ENCODE results near the gene NMNAT2. TPM values are rescaled to one million over a fixed set of nuclear protein-coding genes. Genes with fewer than 3 reads are reported as not detected.

NMNAT2 gene
- total and polyA plus RNA-seq, 10 of the 15 experiments (the other 5 are each of a cell fraction or from before 2014, with no cell fraction given) = 0.02 to 2.0 (median 0.60) TPM

DNA sequence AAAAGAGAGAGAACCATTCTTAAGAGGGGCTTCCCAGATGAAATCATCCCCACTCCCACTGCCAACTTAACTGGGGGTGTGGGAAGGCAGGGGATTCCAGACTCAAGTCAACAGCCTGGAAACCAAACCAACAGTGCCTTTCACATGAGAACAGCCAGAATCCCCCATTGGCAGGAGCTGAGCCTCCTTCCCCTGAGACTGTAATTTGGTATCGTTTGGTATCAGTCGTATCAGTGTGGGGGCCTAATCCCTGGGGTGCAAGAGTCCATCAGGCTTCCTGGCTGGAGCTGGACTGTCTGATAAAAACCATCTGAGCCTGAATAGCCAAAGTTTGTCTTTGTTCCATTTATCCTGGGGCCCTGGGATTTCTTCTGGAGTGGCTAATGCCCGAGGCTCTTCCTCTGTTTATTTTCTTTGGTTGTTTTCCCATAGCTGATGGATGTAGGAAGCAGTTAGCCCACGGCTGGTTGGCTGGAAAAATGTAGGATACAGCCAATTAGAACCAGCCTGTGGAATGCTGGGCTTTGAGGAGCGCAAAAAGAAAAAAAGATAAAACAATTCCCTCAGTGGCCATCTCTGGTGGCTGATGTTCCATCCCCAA is 147.5 kb downstream of the NMNAT2 start:
- H3K27me3 ChIP-seq (replicated peaks in 1 of 2; ENCODE audit: control insufficient read depth in 2 of 2, insufficient read depth in 2 of 2, low read length in 1 of 2) = no peaks in the 10 kb centered on the region; a peak in 1 of 4 replicates
- ChIA-PET RAD21 (ENCODE audit: unreplicated experiment) (interaction anchor here (0.9 to 2.0 kb wide), 6 partner anchors 9 to 243 kb away, joined by 3 to 8 read pairs (median 4); no protein-coding TSS in a partner anchor), POLR2A (interaction anchor here (0.5 to 1.8 kb wide), 4 partner anchors 36 to 329 kb away, joined by 4 to 6 read pairs (median 4); no protein-coding TSS in a partner anchor), CTCF (interaction anchor here (1.0 to 2.5 kb wide), 5 partner anchors 10 to 113 kb away, joined by 3 to 8 read pairs (median 3); no protein-coding TSS in a partner anchor), SMC1A (ENCODE audit: uncharacterized antibody, unreplicated experiment) (interaction anchor here (0.8 to 1.7 kb wide), 10 partner anchors 10 to 308 kb away, joined by 3 to 9 read pairs (median 4); no protein-coding TSS in a partner anchor)
- H3K79me2 ChIP-seq (ENCODE audit: control insufficient read depth, insufficient read depth, low read length) = no peaks in the 10 kb centered on the region
- ATAC-seq (peak; percentile 68), DNase-seq (ENCODE audit: low read depth, low spot score) (no peak), FAIRE-seq (no peak)
- 31% methylated on average over 5 of the region's 5 CpGs for WGBS (ENCODE audit: insufficient coverage, insufficient replicate concordance, low lambda C conversion rate, missing lambda C conversion rate)
- H4K20me1 ChIP-seq (ENCODE audit: control insufficient read depth, insufficient read depth) = no peaks in the 10 kb centered on the region
- no peak overlapping the region for H3K4me2 ChIP-seq (ENCODE audit: control insufficient read depth, insufficient read depth)
- H3K27ac ChIP-seq (ENCODE audit: control insufficient read depth, insufficient read depth) = no peak overlapping the region
- H2AFZ ChIP-seq (ENCODE audit: control insufficient read depth, low read depth, low read length) = no peak overlapping the region
- no peaks in the 10 kb centered on the region for H3K9me3 ChIP-seq (replicated peaks; ENCODE audit: control insufficient read depth, insufficient read depth, low read length)
- BruUV-seq (replicated peaks) = no TSS peak
- H3K9ac ChIP-seq (ENCODE audit: control insufficient read depth, insufficient read depth, low read length) = no peak overlapping the region
- H3K4me1 ChIP-seq (ENCODE audit: control insufficient read depth, insufficient read depth, low read length) = no peaks in the 10 kb centered on the region
- no peak overlapping the region for H3K4me3 ChIP-seq
- in situ Hi-C loops (cut with MboI) = no loop called here
- intact Hi-C loops (cut with micrococcal nuclease; ENCODE audit: unreplicated experiment) = loop anchor here (10.0 kb wide), 1 partner anchor 56 kb away; no protein-coding TSS in a partner anchor
- no peaks in the 10 kb centered on the region for H3K36me3 ChIP-seq (ENCODE audit: control insufficient read depth in 2 of 2, insufficient read depth in 2 of 2, low read length in 1 of 2)
- no peak for TF ChIP-seq KDM1A (IDR thresholded peaks at IDR 0.05; ENCODE audit: borderline replicate concordance)
- TF ChIP-seq SREBF1 (IDR thresholded peaks at IDR 0.05; ENCODE audit: low read length) = no peak
- no peak for TF ChIP-seq SIX5 (IDR thresholded peaks at IDR 0.05; ENCODE audit: low read depth, low read length, severe bottlenecking)
- TF ChIP-seq, protein P1, sequence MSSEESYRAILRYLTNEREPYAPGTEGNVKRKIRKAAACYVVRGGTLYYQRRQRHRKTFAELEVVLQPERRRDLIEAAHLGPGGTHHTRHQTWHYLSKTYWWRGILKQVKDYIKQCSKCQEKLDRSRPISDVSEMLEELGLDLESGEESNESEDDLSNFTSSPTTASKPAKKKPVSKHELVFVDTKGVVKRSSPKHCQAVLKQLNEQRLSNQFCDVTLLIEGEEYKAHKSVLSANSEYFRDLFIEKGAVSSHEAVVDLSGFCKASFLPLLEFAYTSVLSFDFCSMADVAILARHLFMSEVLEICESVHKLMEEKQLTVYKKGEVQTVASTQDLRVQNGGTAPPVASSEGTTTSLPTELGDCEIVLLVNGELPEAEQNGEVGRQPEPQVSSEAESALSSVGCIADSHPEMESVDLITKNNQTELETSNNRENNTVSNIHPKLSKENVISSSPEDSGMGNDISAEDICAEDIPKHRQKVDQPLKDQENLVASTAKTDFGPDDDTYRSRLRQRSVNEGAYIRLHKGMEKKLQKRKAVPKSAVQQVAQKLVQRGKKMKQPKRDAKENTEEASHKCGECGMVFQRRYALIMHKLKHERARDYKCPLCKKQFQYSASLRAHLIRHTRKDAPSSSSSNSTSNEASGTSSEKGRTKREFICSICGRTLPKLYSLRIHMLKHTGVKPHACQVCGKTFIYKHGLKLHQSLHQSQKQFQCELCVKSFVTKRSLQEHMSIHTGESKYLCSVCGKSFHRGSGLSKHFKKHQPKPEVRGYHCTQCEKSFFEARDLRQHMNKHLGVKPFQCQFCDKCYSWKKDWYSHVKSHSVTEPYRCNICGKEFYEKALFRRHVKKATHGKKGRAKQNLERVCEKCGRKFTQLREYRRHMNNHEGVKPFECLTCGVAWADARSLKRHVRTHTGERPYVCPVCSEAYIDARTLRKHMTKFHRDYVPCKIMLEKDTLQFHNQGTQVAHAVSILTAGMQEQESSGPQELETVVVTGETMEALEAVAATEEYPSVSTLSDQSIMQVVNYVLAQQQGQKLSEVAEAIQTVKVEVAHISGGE (CRISPR knock-in tag; IDR thresholded peaks at IDR 0.05) = no peak
- TF ChIP-seq PAX5 (IDR thresholded peaks at IDR 0.05; ENCODE audit: borderline replicate concordance, low read depth, low read length) = no peak
- TF ChIP-seq, protein P2, sequence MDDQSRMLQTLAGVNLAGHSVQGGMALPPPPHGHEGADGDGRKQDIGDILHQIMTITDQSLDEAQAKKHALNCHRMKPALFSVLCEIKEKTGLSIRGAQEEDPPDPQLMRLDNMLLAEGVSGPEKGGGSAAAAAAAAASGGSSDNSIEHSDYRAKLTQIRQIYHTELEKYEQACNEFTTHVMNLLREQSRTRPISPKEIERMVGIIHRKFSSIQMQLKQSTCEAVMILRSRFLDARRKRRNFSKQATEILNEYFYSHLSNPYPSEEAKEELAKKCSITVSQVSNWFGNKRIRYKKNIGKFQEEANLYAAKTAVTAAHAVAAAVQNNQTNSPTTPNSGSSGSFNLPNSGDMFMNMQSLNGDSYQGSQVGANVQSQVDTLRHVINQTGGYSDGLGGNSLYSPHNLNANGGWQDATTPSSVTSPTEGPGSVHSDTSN (IDR thresholded peaks at IDR 0.05; ENCODE audit: insufficient replicate concordance, low read depth, low read length) = no peak
- TF ChIP-seq RAD51 (IDR thresholded peaks at IDR 0.05) = no peak
- 0 out of 2 replicates have a peak, but pooled peaks have one; percentile 18 for TF ChIP-seq DPF2 (IDR thresholded peaks at IDR 0.05)
- no peak for TF ChIP-seq NRF1 (conservative IDR thresholded peaks at IDR 0.05; ENCODE audit: low read depth, low read length)
- peak; percentile 90 for TF ChIP-seq MEF2B (IDR thresholded peaks at IDR 0.05; ENCODE audit: partially characterized antibody, poor library complexity, severe bottlenecking)
- TF ChIP-seq, protein P3, sequence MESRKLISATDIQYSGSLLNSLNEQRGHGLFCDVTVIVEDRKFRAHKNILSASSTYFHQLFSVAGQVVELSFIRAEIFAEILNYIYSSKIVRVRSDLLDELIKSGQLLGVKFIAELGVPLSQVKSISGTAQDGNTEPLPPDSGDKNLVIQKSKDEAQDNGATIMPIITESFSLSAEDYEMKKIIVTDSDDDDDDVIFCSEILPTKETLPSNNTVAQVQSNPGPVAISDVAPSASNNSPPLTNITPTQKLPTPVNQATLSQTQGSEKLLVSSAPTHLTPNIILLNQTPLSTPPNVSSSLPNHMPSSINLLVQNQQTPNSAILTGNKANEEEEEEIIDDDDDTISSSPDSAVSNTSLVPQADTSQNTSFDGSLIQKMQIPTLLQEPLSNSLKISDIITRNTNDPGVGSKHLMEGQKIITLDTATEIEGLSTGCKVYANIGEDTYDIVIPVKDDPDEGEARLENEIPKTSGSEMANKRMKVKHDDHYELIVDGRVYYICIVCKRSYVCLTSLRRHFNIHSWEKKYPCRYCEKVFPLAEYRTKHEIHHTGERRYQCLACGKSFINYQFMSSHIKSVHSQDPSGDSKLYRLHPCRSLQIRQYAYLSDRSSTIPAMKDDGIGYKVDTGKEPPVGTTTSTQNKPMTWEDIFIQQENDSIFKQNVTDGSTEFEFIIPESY (IDR thresholded peaks at IDR 0.05) = no peak
- TF ChIP-seq GATAD2B (conservative IDR thresholded peaks at IDR 0.05; ENCODE audit: low read depth) = no peak
- TF ChIP-seq GABPA (IDR thresholded peaks at IDR 0.05; ENCODE audit: low read depth) = no peak
- TF ChIP-seq JUNB (IDR thresholded peaks at IDR 0.05) = 0 out of 2 replicates have a peak, but pooled peaks have one; percentile 22
- TF ChIP-seq SIN3A (IDR thresholded peaks at IDR 0.05; ENCODE audit: low read depth, low read length) = no peak
- TF ChIP-seq RUNX3 (IDR thresholded peaks at IDR 0.05; ENCODE audit: low read length) = peak; percentile 62; the same call in 1 of the 2 replicates
- no peak for TF ChIP-seq MEF2A (IDR thresholded peaks at IDR 0.05; ENCODE audit: insufficient read depth, low read depth, low read length)
- TF ChIP-seq, protein P4, sequence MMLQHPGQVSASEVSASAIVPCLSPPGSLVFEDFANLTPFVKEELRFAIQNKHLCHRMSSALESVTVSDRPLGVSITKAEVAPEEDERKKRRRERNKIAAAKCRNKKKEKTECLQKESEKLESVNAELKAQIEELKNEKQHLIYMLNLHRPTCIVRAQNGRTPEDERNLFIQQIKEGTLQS (IDR thresholded peaks at IDR 0.05; ENCODE audit: borderline replicate concordance, extremely low read depth, low read depth, low read length) = no peak

All from GM12878 (cell line).